HAP-1 (cell line): ENCODE results near the gene SPSB2.
"Not testable (repeated sequence)": the region's sequence is repeated elsewhere in the genome, so short reads cannot be mapped to it uniquely, and the experiment has no call there.

ENCODE experiments used
- DNase-seq, 2 experiments: peaks; one replicate each; pipeline ENCODE4 v3.0.0-alpha.2; 2016 to 2020; ENCODE audit warnings: low spot score in 2 of 2
- H3K27me3 ChIP-seq: fragments of 250-450 bp; sonication (Bioruptor Pico); 2 replicates; pipeline ENCODE4 v1.5.1; 2020; ENCODE audit warnings: low read depth, mild to moderate bottlenecking, moderate library complexity
- H3K36me3 ChIP-seq: fragments of 250-450 bp; sonication (Bioruptor Pico); replicated peaks from 2 replicates; pipeline ENCODE4 v1.5.1; 2020; ENCODE audit warnings: mild to moderate bottlenecking
- H3K4me1 ChIP-seq: fragments of 250-450 bp; sonication (Bioruptor Pico); 2 replicates; pipeline ENCODE4 v1.5.1; 2020; ENCODE audit warnings: mild to moderate bottlenecking
- H3K4me3 ChIP-seq: fragments of 250-450 bp; sonication (Bioruptor Pico); 2 replicates; pipeline ENCODE4 v1.5.1; 2020; ENCODE audit warnings: mild to moderate bottlenecking, moderate library complexity
- H3K9me3 ChIP-seq: fragments of 250-450 bp; sonication (Bioruptor Pico); 2 replicates; pipeline ENCODE4 v1.5.1; 2020; ENCODE audit warnings: mild to moderate bottlenecking, moderate library complexity
- in situ Hi-C: fragments of 300-500 bp; cut with MboI; formaldehyde crosslinking; loops from 3 replicates; pipeline ENCODE4 v1.14.3; 2020; ENCODE audit warnings: low sequenced_read_pairs, inconsistent platforms, mixed read lengths

Gene SPSB2

DNA sequence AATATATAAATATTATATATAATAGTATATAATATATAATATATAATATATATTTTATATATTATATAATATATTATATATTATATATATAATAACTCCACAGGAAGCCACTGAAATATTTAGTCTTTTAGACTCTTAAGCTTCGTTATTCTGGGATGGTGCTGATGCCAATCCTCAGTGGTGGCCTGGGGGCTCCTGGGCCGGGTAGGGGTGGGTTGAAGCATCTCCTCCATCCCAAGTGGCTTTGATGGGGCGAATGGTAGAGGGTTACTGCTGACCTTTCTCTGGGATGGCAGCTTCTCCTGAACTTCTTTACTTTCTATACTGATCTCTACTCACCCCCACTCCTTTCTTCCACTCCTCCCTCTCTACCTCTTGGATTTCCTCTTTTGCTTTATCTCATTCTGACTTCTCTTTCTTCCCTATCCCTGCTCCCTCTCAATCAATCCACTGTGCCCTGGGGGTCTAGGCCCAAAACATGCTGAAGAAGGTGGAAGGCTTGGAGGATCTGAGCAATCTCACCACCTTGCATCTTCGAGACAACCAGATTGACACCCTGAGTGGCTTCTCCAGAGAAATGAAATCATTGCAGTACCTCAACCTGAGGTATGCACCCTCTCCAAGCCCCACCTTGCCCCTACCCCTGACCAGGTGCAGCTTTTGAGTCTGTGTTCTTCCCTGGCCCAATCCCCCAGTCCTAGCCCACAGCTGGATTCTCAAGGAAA lies 36.5 kb upstream of the SPSB2 start:
- Histone ChIP-seq H3K4me3 (no peak overlapping the region), H3K36me3 (no peaks in the 10 kb centered on the region), H3K27me3 (no peaks in the 10 kb centered on the region), H3K4me1 (peaks cover 9% of the 10 kb centered on the region), H3K9me3 (no peaks in the 10 kb centered on the region)
- no peak for DNase-seq
- in situ Hi-C loops: no loop called here

DNA sequence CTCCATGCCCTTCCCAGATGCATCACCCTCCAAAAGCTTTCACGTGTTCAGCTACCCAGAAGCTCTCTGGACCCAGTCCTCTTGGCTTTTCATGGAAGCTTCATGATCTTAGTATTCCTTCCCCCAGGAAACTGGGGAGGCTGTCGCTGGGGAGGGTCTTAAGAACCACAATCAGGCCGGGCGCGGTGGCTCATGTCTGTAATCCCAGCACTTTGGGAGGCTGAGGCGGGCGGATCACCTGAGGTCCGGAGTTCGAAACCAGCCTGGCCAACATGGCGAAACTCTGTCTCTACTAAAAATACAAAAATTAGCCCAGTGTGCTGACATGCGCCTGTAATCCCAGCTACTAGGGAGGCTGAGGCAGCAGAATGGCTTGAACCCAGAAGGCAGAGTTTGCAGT lies 35.0 kb upstream of the SPSB2 start:
- H3K4me3 ChIP-seq, H3K9me3 ChIP-seq, H3K27me3 ChIP-seq, H3K36me3 ChIP-seq, in situ Hi-C loops, DNase-seq: not testable (repeated sequence)
- H3K4me1 ChIP-seq: peaks cover 14% of the 10 kb centered on the region

DNA sequence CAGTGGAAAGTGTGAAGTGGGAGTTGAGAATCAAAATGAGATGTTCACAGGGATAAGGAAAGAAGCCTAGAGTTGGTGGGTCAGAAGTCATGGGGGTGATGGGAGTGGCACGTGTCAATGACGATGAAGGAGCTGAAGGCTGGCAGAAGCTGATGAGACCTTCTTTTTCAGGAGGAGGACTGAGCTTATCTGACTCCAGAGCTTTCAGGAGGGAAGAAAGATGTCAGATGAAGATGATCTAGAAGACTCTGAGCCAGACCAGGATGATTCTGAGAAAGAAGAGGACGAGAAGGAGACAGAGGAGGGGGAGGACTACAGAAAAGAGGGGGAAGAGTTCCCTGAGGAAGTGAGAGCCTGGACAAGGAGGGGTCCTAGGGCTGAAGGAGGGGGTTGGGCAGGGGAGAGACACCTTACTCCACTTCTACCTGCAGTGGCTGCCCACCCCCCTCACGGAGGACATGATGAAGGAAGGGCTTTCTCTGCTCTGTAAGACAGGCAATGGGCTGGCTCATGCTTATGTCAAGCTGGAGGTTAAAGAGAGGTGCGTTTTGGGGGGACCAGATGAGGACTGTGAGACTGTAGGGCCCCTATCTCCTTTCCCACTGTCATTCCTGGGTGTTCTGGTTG lies 32.4 kb upstream of the SPSB2 start:
- no peaks in the 10 kb centered on the region for H3K36me3 ChIP-seq
- peaks cover 14% of the 10 kb centered on the region for H3K4me1 ChIP-seq
- no peaks in the 10 kb centered on the region for H3K9me3 ChIP-seq
- in situ Hi-C loops: no loop called here
- H3K27me3 ChIP-seq: no peaks in the 10 kb centered on the region
- no peak overlapping the region for H3K4me3 ChIP-seq
- DNase-seq: no peak

DNA sequence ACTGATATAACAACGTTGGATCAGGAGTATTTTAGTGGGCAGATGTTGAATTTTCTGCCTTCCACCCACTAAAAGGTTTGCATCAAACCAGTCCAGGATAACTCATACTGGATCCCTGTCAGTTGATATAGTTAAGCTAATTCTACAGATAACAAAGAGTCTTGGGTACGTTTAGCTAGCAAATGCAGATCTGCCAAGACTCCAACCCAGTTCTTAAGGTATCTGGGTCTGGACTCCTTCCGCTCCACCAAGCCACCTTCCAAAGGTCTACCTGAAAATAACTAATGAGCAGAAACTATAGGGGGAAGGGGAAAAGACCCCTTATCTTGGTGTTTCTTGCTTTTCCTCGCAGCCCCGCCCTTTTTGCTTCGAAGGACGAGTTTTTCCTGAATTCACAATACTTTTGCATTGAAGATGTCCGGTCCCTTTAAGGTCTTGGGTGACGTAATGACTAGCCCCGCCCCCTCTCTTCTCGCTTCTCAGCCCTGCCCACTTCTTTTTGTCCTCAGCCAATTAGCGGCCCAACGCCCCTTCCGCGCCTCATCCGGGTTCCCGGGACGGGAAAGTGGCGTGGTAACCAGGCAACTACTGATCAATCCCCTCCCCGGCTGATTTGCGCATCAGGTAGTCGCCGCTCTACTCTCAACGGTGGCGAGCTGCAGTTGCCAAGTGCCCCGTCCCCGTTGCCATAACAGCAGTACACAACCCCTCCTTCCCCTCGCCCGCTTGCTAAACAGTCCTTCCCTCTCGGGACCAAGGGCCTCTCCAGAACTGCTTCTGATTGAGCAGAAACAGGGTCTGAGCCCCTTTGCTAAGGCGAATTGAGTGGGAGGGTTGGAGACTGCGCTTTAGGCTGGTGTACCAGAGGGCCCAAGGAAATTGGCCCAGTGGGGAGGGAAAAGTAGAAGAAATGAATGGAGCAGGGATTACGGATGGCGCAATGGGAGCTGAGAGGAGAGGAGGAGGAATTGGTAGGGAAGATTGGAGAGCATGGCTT lies 31.5 kb upstream of the SPSB2 start, which contains the start of gene LRRC23:
Gene LRRC23, plus strand, starts transcription at position 543 of the 997 bp plus-strand sequence. CDS start 812 bp downstream, outside the sequence.
- Histone ChIP-seq H3K4me3 (peak within 1 kb of the TSS; percentile 34), H3K9me3 (no peaks in the 10 kb centered on the region), H3K36me3 (no peaks in the 10 kb centered on the region), H3K27me3 (no peaks in the 10 kb centered on the region), H3K4me1 (peaks cover 14% of the 10 kb centered on the region)
- DNase-seq: peak; percentile 96 to 99
- in situ Hi-C loops: no loop called here

DNA sequence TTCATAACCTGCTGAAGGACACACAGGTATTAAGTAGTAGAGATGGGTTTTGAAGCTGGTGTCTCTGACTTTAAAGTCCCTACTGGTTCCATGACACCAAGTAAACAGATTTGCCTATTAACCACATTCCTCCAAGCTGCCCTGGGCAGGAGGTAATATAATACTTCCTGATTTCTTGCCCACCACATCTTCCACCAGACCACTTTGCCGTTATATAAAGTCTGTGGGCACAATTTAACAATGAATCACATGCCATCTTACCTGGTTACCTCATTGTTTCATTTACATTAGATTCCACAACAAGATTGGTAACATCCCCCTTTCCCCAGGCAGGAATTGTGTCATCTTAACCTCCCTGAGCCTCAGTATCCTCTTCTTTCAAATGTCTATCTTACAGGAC lies 30.6 kb upstream of the SPSB2 start:
- no peaks in the 10 kb centered on the region for H3K27me3 ChIP-seq
- H3K4me1 ChIP-seq: peaks cover 14% of the 10 kb centered on the region
- H3K36me3 ChIP-seq: no peaks in the 10 kb centered on the region
- DNase-seq: no peak
- H3K9me3 ChIP-seq: no peaks in the 10 kb centered on the region
- in situ Hi-C loops: no loop called here
- no peak overlapping the region for H3K4me3 ChIP-seq

DNA sequence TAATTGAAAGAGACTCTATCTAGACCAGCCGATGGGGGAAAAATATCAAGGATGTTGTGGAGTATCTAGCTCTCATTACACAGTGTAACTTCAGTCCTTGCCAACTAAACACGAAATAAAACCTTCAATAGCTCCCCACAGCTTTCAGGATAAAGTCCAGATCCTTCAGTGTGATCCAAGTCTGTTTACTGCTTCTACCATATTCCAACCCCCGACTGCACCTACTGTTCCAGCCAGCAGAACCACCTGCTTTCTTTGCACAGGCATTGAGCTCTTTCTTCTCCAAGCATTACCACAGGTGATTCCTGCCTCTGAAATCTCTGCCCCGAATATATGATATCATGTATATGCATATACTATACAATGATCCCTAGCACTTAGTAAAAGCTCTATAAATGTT lies 29.3 kb upstream of the SPSB2 start:
- no peaks in the 10 kb centered on the region for H3K36me3 ChIP-seq
- no peak overlapping the region for H3K4me3 ChIP-seq
- in situ Hi-C loops: no loop called here
- peaks cover 14% of the 10 kb centered on the region for H3K4me1 ChIP-seq
- DNase-seq: no peak
- no peaks in the 10 kb centered on the region for H3K9me3 ChIP-seq
- H3K27me3 ChIP-seq: no peaks in the 10 kb centered on the region

DNA sequence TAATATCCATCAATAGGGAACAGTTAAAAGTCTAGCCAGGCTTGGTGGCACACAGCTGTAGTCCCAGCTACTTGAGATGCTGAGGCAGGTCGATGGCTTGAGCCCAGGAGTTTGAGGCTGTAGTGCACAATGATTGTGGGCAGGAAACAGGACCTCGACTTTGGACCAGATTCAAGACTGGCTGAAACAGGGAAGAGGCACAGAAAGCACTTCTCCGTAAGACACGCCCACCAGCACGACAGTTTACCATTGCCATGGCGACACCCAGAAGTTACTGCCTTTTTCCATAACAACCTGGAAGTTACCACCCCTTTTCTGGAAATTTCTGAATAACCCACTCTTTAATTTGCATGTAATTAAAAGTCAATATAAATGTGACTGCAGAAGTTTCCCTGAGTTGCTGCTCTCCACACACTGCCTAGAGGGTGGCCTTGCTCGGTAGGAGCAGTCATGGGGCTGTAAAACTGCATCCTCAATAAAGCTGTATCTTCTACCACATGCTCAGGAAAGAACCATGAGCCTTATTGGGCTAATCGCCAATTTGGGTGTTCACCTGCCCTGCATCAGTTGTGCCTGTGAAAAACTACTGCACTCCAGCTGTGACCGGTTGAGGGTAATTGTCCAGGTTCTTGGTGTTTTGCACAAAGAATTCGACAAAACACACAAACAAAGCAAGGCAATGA lies 26.9 kb upstream of the SPSB2 start:
- H3K4me1 ChIP-seq: peaks cover 12% of the 10 kb centered on the region
- no peaks in the 10 kb centered on the region for H3K27me3 ChIP-seq
- peak in 1 of 2 experiments; percentile 63 for DNase-seq
- H3K9me3 ChIP-seq: no peaks in the 10 kb centered on the region
- H3K36me3 ChIP-seq: no peaks in the 10 kb centered on the region
- H3K4me3 ChIP-seq: no peak overlapping the region
- in situ Hi-C loops: no loop called here

DNA sequence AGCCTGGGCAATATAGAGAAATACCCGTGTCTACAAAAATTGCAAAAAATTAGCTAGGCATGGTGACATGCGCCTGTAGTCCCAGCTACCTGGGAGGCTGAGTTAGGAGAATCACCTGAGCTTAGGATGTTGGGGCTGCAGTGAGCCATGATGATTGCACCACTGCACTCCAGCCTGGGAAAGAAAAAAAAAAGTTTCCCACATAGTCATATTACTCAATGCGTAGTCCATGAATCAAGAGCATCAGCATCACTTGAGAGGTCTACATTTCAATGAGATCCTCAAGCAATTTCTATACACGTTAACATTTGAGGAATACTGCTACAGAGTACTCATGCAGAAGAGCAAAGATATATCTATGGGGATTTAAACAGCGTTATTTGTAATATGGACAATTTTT lies 26.3 kb upstream of the SPSB2 start:
- in situ Hi-C loops: no loop called here
- Histone ChIP-seq H3K9me3 (no peaks in the 10 kb centered on the region), H3K4me3 (no peak overlapping the region), H3K36me3 (no peaks in the 10 kb centered on the region), H3K4me1 (peaks cover 11% of the 10 kb centered on the region), H3K27me3 (no peaks in the 10 kb centered on the region)
- no peak for DNase-seq

DNA sequence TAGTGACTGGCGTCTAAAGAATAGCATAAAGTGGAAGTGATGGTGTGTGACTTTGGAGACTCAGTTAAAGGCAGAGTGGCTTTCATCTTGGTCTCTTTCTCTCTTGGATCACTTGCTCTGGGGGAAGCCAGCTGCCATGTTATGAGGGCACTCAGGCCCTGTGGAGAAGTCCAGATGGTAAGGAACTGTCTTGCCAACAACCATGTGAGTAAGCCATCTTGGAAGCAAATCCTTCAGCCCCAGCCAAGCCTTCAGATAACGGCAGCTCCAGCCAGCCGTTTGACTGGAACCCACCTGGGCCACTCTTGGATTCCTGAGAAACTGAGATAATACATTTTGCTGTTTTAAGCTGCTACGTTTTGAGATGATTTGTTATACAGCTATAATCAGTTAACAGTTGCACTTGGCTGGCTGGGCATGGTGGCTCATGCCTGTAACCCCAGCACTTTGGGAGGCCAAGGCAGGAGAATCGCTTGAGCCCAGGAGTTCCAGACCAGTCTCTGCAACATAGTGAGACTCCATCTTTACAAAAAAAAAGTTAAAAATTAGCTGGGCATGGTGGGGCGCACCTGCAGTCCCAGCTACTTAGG lies 23.8 kb upstream of the SPSB2 start:
- in situ Hi-C loops: no loop called here
- no peaks in the 10 kb centered on the region; the same call in 1 of the 2 replicates for H3K36me3 ChIP-seq
- H3K9me3 ChIP-seq: no peaks in the 10 kb centered on the region
- H3K4me3 ChIP-seq: no peak overlapping the region
- no peak for DNase-seq
- no peaks in the 10 kb centered on the region for H3K27me3 ChIP-seq
- H3K4me1 ChIP-seq: peaks cover 2% of the 10 kb centered on the region; the same call in 1 of the 2 replicates

DNA sequence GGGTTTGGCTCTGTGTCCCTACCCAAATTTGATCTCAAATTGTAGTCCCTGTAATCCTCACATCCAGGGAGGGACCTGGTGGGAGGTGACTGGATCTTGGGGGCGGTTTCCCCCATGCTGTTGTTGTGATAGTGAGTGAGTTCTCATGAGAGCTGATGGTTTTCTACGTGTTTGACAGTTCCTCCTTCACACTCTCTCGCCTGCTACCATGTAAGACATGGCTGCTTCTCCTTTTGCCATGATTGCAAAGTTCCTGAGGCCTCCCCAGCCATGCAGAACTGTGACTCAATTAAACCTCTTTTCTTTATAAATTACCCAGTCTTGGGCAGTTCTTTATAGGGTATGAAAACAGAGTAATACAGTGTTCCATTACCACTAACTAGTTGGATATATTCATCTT lies 21.2 kb upstream of the SPSB2 start:
- Histone ChIP-seq H3K9me3 (no peaks in the 10 kb centered on the region), H3K4me1 (peaks cover 16% of the 10 kb centered on the region), H3K27me3 (no peaks in the 10 kb centered on the region), H3K36me3 (no peaks in the 10 kb centered on the region; the same call in 1 of the 2 replicates), H3K4me3 (no peak overlapping the region)
- no peak for DNase-seq
- in situ Hi-C loops: no loop called here

DNA sequence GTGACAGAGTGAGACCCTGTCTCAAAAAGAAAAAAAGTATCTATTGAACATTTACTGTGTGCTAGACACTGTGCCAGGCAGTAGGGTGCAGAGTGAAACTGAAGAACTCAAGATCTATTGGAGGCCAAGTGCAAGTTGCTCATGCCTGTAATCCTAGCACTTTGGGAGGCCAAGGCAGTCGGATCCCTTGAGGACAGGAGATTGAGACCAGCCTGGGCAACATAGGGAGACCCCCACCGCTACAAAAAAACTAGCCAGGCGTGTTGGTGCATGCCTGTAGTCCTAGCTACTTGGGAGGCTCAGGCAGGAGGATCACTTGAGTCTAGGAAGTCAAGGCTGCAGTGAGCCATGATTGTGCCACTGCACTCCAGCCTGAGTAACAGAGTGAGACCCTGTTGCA lies 19.6 kb upstream of the SPSB2 start:
- peaks cover 24% of the 10 kb centered on the region for H3K4me1 ChIP-seq
- H3K9me3 ChIP-seq, H3K4me3 ChIP-seq, DNase-seq, in situ Hi-C loops, H3K27me3 ChIP-seq, H3K36me3 ChIP-seq: not testable (repeated sequence)

DNA sequence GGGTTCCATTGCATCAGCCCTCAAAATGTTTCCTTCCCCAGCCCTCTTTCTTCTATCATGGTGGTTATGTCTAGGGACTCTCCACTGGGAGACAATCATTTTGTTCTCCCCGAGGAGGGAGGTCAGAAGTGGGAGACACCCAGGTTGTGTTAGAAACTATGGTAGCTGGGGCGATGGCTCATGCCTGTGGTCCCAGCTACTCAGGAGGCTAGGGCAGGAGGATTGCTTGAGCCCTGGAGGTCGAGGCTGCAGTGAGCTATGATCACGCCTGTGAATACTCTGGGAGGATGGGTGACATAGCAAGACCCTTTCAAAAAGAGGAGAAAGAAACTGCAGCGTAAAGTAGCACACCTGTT lies 18.5 kb upstream of the SPSB2 start:
- Histone ChIP-seq H3K36me3 (no peaks in the 10 kb centered on the region; the same call in 1 of the 2 replicates), H3K9me3 (no peaks in the 10 kb centered on the region), H3K27me3 (no peaks in the 10 kb centered on the region), H3K4me3 (peak overlapping the region; percentile 45), H3K4me1 (peaks cover 34% of the 10 kb centered on the region)
- in situ Hi-C loops: no loop called here
- no peak for DNase-seq
